DOHH2 (cell line): ENCODE results near the gene NPC2.

Experiments
- H3F3A ChIP-seq: fragments of 200-600 bp; sonication (generic), shearing (Covaris generic); 2 replicates; pipeline ENCODE4 v1.6.0; 2016; ENCODE audit warnings: antibody characterized with exemption, mild to moderate bottlenecking; ENCODE audit not compliant: control insufficient read depth, insufficient read depth
- H3K27ac ChIP-seq: fragments of 200-600 bp; sonication (generic); 2 replicates; pipeline ENCODE4 v1.5.1; 2014; ENCODE audit warnings: low read depth, mild to moderate bottlenecking, low read length, moderate library complexity
- H3K27me3 ChIP-seq: fragments of 200-600 bp; sonication (generic); 2 replicates; pipeline ENCODE4 v1.6.1; 2014; ENCODE audit warnings: mild to moderate bottlenecking, low read length, mixed read lengths; ENCODE audit not compliant: control insufficient read depth
- H3K36me3 ChIP-seq: fragments of 200-600 bp; sonication (generic); 2 replicates; pipeline ENCODE4 v1.6.1; 2014; ENCODE audit warnings: mild to moderate bottlenecking, low read length, moderate library complexity, mixed read lengths; ENCODE audit not compliant: control insufficient read depth
- H3K4me1 ChIP-seq: fragments of 200-600 bp; sonication (generic); 2 replicates; pipeline ENCODE4 v1.6.1; 2014; ENCODE audit warnings: mild to moderate bottlenecking, low read length, mixed read lengths; ENCODE audit not compliant: control insufficient read depth
- H3K4me2 ChIP-seq: fragments of 200-600 bp; sonication (generic); 2 replicates; pipeline ENCODE4 v1.6.0; 2014; ENCODE audit warnings: mild to moderate bottlenecking, low read length, moderate library complexity
- H3K4me3 ChIP-seq: fragments of 200-600 bp; sonication (generic); 2 replicates; pipeline ENCODE4 v1.5.1; 2014; ENCODE audit warnings: mild to moderate bottlenecking, low read length, mixed read lengths
- H3K79me2 ChIP-seq: fragments of 200-600 bp; sonication (generic); 2 replicates; pipeline ENCODE4 v1.6.1; 2014; ENCODE audit warnings: mild to moderate bottlenecking, low read length, mixed read lengths; ENCODE audit not compliant: control insufficient read depth
- H3K9me2 ChIP-seq: fragments of 200-600 bp; sonication (generic); replicated peaks from 2 replicates; pipeline ENCODE4 v1.6.1; 2014; ENCODE audit warnings: mild to moderate bottlenecking, low read length, mixed read lengths; ENCODE audit not compliant: control insufficient read depth
- H3K9me3 ChIP-seq: fragments of 200-600 bp; sonication (generic); 2 replicates; pipeline ENCODE4 v1.6.1; 2014; ENCODE audit warnings: antibody characterized with exemption, low read length, mixed read lengths; ENCODE audit not compliant: control insufficient read depth, insufficient read depth
- H4K20me1 ChIP-seq: fragments of 200-600 bp; sonication (generic); 2 replicates; pipeline ENCODE4 v1.6.0; 2014; ENCODE audit warnings: low read depth, mild to moderate bottlenecking, antibody characterized with exemption, low read length, moderate library complexity; ENCODE audit not compliant: control insufficient read depth, insufficient read depth
- CTCF ChIP-seq: fragments of 200-600 bp; sonication (generic); IDR thresholded peaks from one replicate; pipeline ENCODE4 v1.5.1; 2014; ENCODE audit warnings: antibody characterized with exemption, mild to moderate bottlenecking, low read depth, low read length; ENCODE audit not compliant: poor library complexity, severe bottlenecking
- EZH2phosphoT487 ChIP-seq: fragments of 200-600 bp; sonication (generic); IDR thresholded peaks from 2 replicates; pipeline ENCODE4 v1.6.1; 2017; ENCODE audit warnings: borderline replicate concordance, mild to moderate bottlenecking, antibody characterized with exemption, low read length, moderate library complexity, mixed read lengths

Gene NPC2

GRCh38 chr14:74501135-74501614 lies 8.1 kb upstream of the NPC2 start:
- Histone ChIP-seq H3F3A (no peaks in the 10 kb centered on the region), H3K79me2 (no peaks in the 10 kb centered on the region), H4K20me1 (0 out of 2 replicates have a peak, but pooled peaks cover 5% of the 10 kb centered on the region), H3K4me1 (peaks cover 5% of the 10 kb centered on the region), H3K4me3 (no peak overlapping the region), H3K9me2 (no peaks in the 10 kb centered on the region), H3K27me3 (no peaks in the 10 kb centered on the region), H3K4me2 (no peak overlapping the region), H3K36me3 (0 out of 2 replicates have a peak, but pooled peaks cover under 1% of the 10 kb centered on the region), H3K9me3 (no peaks in the 10 kb centered on the region), H3K27ac (no peak overlapping the region)
- TF ChIP-seq EZH2phosphoT487 (no peak), CTCF (peak; percentile 50)

DNA sequence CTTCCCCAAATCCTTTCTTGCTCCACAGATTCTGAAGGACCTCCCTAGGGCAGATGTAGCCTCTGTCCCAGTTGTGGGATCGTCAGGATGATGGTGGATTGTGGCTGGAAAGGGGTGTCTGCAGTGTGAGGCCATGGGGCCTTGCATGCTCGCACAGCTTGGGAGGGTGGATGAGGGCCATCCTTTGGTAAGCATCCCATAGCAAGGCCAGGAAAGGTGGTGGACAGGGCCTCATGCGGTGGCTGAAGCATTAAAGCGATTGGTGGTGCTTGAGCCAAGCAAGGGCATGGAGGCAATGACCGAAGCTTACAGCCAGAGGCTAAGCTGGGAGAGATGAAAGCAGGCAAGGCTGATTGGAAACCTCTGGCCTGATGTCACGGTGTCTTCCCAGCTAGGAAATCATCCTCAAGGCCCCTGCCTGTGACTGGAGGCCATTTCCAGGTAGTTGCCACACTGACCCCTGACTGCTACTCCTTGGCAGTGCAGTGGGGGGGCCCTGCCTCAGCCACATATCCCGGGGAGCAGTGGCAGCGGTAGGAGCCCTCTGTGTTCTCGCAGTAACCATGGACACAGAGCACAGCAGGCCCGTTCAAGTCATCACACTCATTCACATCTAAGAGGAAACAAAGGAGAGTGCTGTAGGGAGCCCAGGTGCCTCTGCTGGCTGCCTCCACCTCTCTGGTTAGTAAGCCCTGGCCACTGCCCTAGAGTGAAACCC lies 7.5 kb upstream of the NPC2 start:
- Histone ChIP-seq H3K9me3 (no peaks in the 10 kb centered on the region), H3K36me3 (peaks cover 6% of the 10 kb centered on the region), H3K27me3 (no peaks in the 10 kb centered on the region), H3K4me1 (no peaks in the 10 kb centered on the region), H3K27ac (no peak overlapping the region), H3K79me2 (no peaks in the 10 kb centered on the region), H4K20me1 (0 out of 2 replicates have a peak, but pooled peaks cover 5% of the 10 kb centered on the region), H3K9me2 (no peaks in the 10 kb centered on the region), H3F3A (no peaks in the 10 kb centered on the region; the same call in 1 of the 2 replicates), H3K4me3 (no peak overlapping the region), H3K4me2 (no peak overlapping the region)
- TF ChIP-seq CTCF (no peak), EZH2phosphoT487 (no peak)

GRCh38 chr14:74495356-74495755 lies 2.3 kb upstream of the NPC2 start:
- no peaks in the 10 kb centered on the region for H3K9me3 ChIP-seq
- no peaks in the 10 kb centered on the region for H3K9me2 ChIP-seq
- peaks cover 25% of the 10 kb centered on the region for H3K4me1 ChIP-seq
- peaks cover 7% of the 10 kb centered on the region for H3K27me3 ChIP-seq
- peaks cover 16% of the 10 kb centered on the region for H3K36me3 ChIP-seq
- peaks cover 16% of the 10 kb centered on the region for H3K79me2 ChIP-seq
- H4K20me1 ChIP-seq = no peaks in the 10 kb centered on the region
- H3K4me2 ChIP-seq = peak overlapping the region; percentile 94; the same call in 1 of the 2 replicates
- no peak overlapping the region for H3K4me3 ChIP-seq
- H3F3A ChIP-seq = no peaks in the 10 kb centered on the region; the same call in 1 of the 2 replicates
- TF ChIP-seq EZH2phosphoT487 (no peak), CTCF (no peak)
- H3K27ac ChIP-seq = no peak overlapping the region
